ENCODE results near the gene HACD4.

DNA sequence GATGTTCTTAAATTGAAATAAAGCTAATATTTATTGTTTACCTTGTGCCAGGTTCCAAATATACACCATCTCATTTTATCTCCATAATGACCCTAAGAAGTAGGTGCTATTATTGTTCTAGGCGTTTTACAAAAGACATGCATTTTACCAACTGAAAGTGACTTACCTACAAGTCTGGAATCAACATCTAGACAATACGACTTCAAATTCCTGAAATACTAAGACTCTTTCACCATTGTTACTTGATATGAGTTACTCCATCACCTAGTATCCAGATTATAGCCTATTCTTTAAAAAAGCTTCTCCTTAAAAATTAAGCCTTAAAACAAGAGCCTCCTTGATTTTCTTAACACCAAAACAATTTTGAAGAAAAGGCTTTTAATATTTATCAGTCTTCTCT is 13.3 kb downstream of the HACD4 start:
- TF ChIP-seq POLR2A (IDR thresholded peaks at IDR 0.05; ENCODE audit: insufficient read depth in 1 of 2, low read depth in 2 of 2, low read length in 2 of 2) (no peak), JUND (CRISPR knock-in tag; IDR thresholded peaks at IDR 0.05) (no peak), HNF4G (IDR thresholded peaks at IDR 0.05; ENCODE audit: borderline replicate concordance, low read depth, low read length) (no peak), HNF4G (CRISPR knock-in tag; IDR thresholded peaks at IDR 0.05; ENCODE audit: borderline replicate concordance, low read depth) (no peak), SNRNP70 (IDR thresholded peaks at IDR 0.05; ENCODE audit: low read depth, low read length) (no peak)
